ENCODE results near the gene LEKR1.

DNA sequence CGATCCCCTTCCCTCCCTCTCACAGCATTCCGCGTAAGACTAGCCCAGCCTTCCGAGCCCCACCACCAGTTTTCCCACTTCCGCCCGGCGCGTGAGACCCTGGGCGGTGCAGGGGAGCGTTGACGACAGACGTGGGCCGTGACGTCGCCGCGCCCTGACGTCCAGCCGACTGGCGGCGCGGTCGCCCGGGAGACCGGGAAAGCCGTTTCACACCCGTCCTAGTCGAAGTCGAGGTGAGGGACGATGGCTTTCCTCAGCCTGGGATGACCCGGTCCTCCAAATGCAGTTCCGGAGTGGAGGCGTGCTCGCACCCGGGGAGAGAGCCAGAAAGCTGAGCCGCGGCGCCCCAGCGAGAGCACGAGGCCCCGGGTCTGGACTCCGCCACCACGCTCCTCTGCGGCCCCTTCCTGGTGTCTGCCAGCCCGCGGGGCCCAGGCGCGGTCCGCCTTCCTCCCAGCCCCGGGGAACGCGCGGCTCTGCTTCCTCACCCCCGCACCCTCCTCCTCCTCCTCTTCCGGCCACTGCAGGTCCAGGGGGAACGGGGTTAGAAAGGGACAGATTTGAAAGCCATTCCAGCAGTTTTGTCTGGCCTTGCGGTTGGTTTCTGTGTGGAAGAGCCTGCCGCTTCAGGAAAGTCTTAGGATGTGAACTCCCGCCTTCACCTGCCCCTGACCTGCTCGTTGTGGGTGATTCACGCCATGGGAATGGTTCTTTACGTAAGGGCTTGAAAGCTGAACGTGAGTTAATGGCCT, at the start of gene LEKR1:
- TF ChIP-seq, protein P1, sequence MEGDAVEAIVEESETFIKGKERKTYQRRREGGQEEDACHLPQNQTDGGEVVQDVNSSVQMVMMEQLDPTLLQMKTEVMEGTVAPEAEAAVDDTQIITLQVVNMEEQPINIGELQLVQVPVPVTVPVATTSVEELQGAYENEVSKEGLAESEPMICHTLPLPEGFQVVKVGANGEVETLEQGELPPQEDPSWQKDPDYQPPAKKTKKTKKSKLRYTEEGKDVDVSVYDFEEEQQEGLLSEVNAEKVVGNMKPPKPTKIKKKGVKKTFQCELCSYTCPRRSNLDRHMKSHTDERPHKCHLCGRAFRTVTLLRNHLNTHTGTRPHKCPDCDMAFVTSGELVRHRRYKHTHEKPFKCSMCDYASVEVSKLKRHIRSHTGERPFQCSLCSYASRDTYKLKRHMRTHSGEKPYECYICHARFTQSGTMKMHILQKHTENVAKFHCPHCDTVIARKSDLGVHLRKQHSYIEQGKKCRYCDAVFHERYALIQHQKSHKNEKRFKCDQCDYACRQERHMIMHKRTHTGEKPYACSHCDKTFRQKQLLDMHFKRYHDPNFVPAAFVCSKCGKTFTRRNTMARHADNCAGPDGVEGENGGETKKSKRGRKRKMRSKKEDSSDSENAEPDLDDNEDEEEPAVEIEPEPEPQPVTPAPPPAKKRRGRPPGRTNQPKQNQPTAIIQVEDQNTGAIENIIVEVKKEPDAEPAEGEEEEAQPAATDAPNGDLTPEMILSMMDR (IDR thresholded peaks at IDR 0.05), result no peak
- no peak for TF ChIP-seq ZFX (IDR thresholded peaks at IDR 0.05; ENCODE audit: borderline replicate concordance)

All from 22Rv1 (cell line).